HCT116 (cell line): ENCODE results near the gene USP21. TPM values are rescaled to one million over a fixed set of nuclear protein-coding genes. Genes with fewer than 3 reads are reported as not detected.

Source experiments
- ATAC-seq: fragments of 200-7000 bp; cut with Tn5 transposase; 2 replicates; pipeline ENCODE4 v1.9.1; 2020; ENCODE audit warnings: mild to moderate bottlenecking, moderate library complexity
- BruUV-seq: library from RNA; stranded (reverse); fragments of 400-500 nt; replicated peaks from 2 replicates; lab custom pipeline; 2021; lab: Mats Ljungman, UMichigan
- CTCF ChIA-PET: fragments of 300-600 bp; sonication (Branson Sonifier 250); formaldehyde crosslinking; loops from one replicate; lab custom pipeline; 2021; ENCODE audit warnings: antibody characterized with exemption; lab: Charles Lee
- POLR2A ChIA-PET: fragments of 300-600, 350-600 bp; sonication (Branson Sonifier 250); formaldehyde crosslinking; loops from one replicate; lab custom pipeline; 2021; ENCODE audit warnings: antibody characterized with exemption; lab: Charles Lee
- RAD21 ChIA-PET, 2 experiments: fragments of 300-600 bp; sonication (Branson Sonifier 250); formaldehyde crosslinking; loops; one replicate each; lab custom pipeline; 2023; ENCODE audit warnings: low total read pairs in 2 of 2; ENCODE audit not compliant: uncharacterized antibody in 2 of 2, unreplicated experiment in 2 of 2, low non-redundant PET in 1 of 2; lab: Charles Lee
- DNase-seq: peaks from one replicate; pipeline ENCODE4 v3.0.0-alpha.2; 2010; ENCODE audit warnings: low read depth, low spot score
- H2AFZ ChIP-seq: fragments of 200-600 bp; shearing (Covaris generic), sonication (generic); 2 replicates; pipeline ENCODE4 v1.6.1; 2017; ENCODE audit warnings: low read depth, mixed run types, mixed read lengths, antibody characterized with exemption, low read length; ENCODE audit not compliant: poor library complexity, severe bottlenecking
- H3K27ac ChIP-seq: 2 replicates; pipeline ENCODE4 v1.5.1; 2012; ENCODE audit warnings: low read depth, low read length
- H3K27me3 ChIP-seq: fragments of 200-600 bp; sonication (generic); 2 replicates; pipeline ENCODE4 v1.6.1; 2016; ENCODE audit warnings: mixed run types, low read length, mixed read lengths; ENCODE audit not compliant: insufficient read depth
- H3K36me3 ChIP-seq, 2 experiments: fragments of 200-500 bp in 1 of 2; fragments of 200-600 bp in 1 of 2; sonication (Bioruptor generic) in 1 of 2; sonication (generic) in 1 of 2; 2 replicates each; pipeline versions ENCODE4 v1.5.1 to v1.6.1; 2014 to 2016; ENCODE audit warnings: low read length in 2 of 2, inconsistent platforms in 1 of 2, mixed read lengths in 1 of 2, mixed run types in 1 of 2; ENCODE audit not compliant: insufficient read depth in 2 of 2, control insufficient read depth in 1 of 2
- H3K4me1 ChIP-seq, 2 experiments: fragments of 200-600 bp in 1 of 2; sonication (generic) in 1 of 2; 2 replicates each; pipeline versions ENCODE4 v1.5.1 to v1.6.1; 2012 to 2017; ENCODE audit warnings: low read length in 2 of 2, inconsistent platforms in 1 of 2, mild to moderate bottlenecking in 1 of 2, mixed read lengths in 1 of 2, mixed run types in 1 of 2, moderate library complexity in 1 of 2; ENCODE audit not compliant: insufficient read depth in 2 of 2, control insufficient read depth in 1 of 2
- H3K4me2 ChIP-seq: fragments of 200-600 bp; sonication (generic); 2 replicates; pipeline ENCODE4 v1.6.1; 2017; ENCODE audit warnings: mixed run types, low read length, mixed read lengths
- H3K4me3 ChIP-seq, 2 experiments: fragments of 200-600 bp in 1 of 2; sonication (generic) in 1 of 2; replicated peaks in 1 of 2; 2 replicates each; pipeline ENCODE4 v1.5.1; 2011 to 2016; ENCODE audit warnings: low read length in 2 of 2, control low read depth in 1 of 2, low read depth in 1 of 2, mild to moderate bottlenecking in 1 of 2, mixed read lengths in 1 of 2, mixed run types in 1 of 2
- H3K79me2 ChIP-seq: fragments of 200-600 bp; sonication (generic); 2 replicates; pipeline ENCODE4 v1.6.1; 2017; ENCODE audit warnings: mild to moderate bottlenecking, mixed run types, low read length, moderate library complexity, mixed read lengths; ENCODE audit not compliant: insufficient read depth
- H3K9ac ChIP-seq: fragments of 200-600 bp; sonication (generic); 2 replicates; pipeline ENCODE4 v1.6.1; 2016; ENCODE audit warnings: low read length, mixed read lengths
- H3K9me2 ChIP-seq: fragments of 200-600 bp; sonication (generic), shearing (Covaris generic); 2 replicates; pipeline ENCODE4 v1.6.1; 2017; ENCODE audit warnings: mixed run types, mild to moderate bottlenecking, moderate library complexity; ENCODE audit not compliant: insufficient read depth
- H3K9me3 ChIP-seq, 2 experiments: fragments of 200-500 bp in 1 of 2; fragments of 200-600 bp in 1 of 2; sonication (Bioruptor generic) in 1 of 2; sonication (generic) in 1 of 2; 2 replicates each; pipeline ENCODE4 v1.6.1; 2014 to 2017; ENCODE audit warnings: low read length in 2 of 2, mixed read lengths in 2 of 2, inconsistent platforms in 1 of 2, low read depth in 1 of 2, mild to moderate bottlenecking in 1 of 2, mixed run types in 1 of 2, moderate library complexity in 1 of 2; ENCODE audit not compliant: control insufficient read depth in 1 of 2, insufficient read depth in 1 of 2
- H4K20me1 ChIP-seq: fragments of 200-600 bp; sonication (generic), shearing (Covaris generic); 2 replicates; pipeline ENCODE4 v1.6.1; 2017; ENCODE audit warnings: mixed run types, mild to moderate bottlenecking, moderate library complexity; ENCODE audit not compliant: insufficient read depth
- CBX3 ChIP-seq: IDR thresholded peaks from 2 replicates; pipeline ENCODE4 v1.6.1; 2012; ENCODE audit warnings: low read depth
- CEBPB ChIP-seq: IDR thresholded peaks from 2 replicates; pipeline ENCODE4 v1.6.1; 2012; ENCODE audit warnings: low read depth
- EZH2 ChIP-seq: fragments of 200-600 bp; sonication (generic); IDR thresholded peaks from 2 replicates; pipeline ENCODE4 v1.6.1; 2017; ENCODE audit warnings: antibody characterized with exemption, mixed run types
- EZH2phosphoT487 ChIP-seq: fragments of 200-600 bp; IDR thresholded peaks from 2 replicates; pipeline ENCODE4 v1.6.1; 2018; ENCODE audit warnings: antibody characterized with exemption, borderline replicate concordance
- FOSL1 ChIP-seq: IDR thresholded peaks from 2 replicates; pipeline ENCODE4 v1.6.1; 2012; ENCODE audit warnings: low read depth
- SRF ChIP-seq: IDR thresholded peaks from 2 replicates; pipeline ENCODE4 v1.6.1; 2012; ENCODE audit warnings: low read depth
- TCF7L2 ChIP-seq: IDR thresholded peaks from 2 replicates; pipeline ENCODE4 v1.7.0; 2011; ENCODE audit warnings: borderline replicate concordance, inconsistent platforms; ENCODE audit not compliant: insufficient read depth, insufficient read length; ENCODE audit errors: extremely low read depth
- ZNF274 ChIP-seq: fragments of 200-500 bp; sonication (Bioruptor generic); IDR thresholded peaks from 2 replicates; pipeline ENCODE4 v1.6.1; 2014; ENCODE audit warnings: mild to moderate bottlenecking, low read depth, low read length, inconsistent platforms
- intact Hi-C: fragments of 100-400 bp; cut with micrococcal nuclease; formaldehyde crosslinking; loops from 2 replicates; pipeline ENCODE4 v1.10.0; 2022
- total RNA-seq: library from RNA; stranded (reverse); gene quantifications from one replicate; pipeline ENCODE4 v1.2.1, GENCODE V29; 2021; ENCODE audit not compliant: unreplicated experiment
- TF ChIP-seq, protein P1 (sequence below): IDR thresholded peaks from 2 replicates; pipeline ENCODE4 v1.6.1; 2012

The USP21 gene
- total RNA-seq, 1 experiment from 2014 or later: 22.1 TPM

DNA sequence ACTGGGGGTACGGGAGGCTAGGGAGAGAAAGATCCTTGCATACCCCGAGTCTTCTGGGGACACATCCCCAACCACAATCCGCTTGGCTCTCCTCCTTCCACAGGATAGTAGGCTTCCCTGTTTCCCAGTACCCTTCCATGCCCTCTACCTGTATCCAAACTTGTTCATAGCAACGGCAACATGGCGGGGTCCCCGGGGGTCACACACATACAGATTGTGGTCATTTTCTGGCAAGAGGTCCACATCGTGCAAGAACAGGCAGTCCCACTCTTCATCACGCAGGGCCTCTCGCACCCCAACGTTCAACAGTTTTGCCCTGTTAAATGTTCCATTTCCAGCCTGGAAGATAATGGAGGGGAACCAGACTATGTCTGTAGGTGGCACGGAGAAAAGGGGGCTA is 14.4 kb downstream of the USP21 start:
- CTCF ChIA-PET: no interaction called here
- BruUV-seq: no TSS peak
- peaks cover 10 to 19% of the 10 kb centered on the region in 2 experiments; a peak in 3 of 4 replicates for H3K4me1 ChIP-seq
- no peak for TF ChIP-seq CBX3
- TF ChIP-seq, protein P1, sequence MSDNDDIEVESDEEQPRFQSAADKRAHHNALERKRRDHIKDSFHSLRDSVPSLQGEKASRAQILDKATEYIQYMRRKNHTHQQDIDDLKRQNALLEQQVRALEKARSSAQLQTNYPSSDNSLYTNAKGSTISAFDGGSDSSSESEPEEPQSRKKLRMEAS: no peak
- TF ChIP-seq CEBPB: no peak
- no peak for TF ChIP-seq SRF
- no peak for TF ChIP-seq EZH2
- no peak for TF ChIP-seq ZNF274
- TF ChIP-seq FOSL1: no peak
- TF ChIP-seq EZH2phosphoT487: no peak
- no peak for TF ChIP-seq TCF7L2
- intact Hi-C loops: no loop called here
- POLR2A ChIA-PET: no interaction called here
- no peaks in the 10 kb centered on the region for H4K20me1 ChIP-seq
- no peaks in the 10 kb centered on the region for H3K9me2 ChIP-seq
- no peaks in the 10 kb centered on the region for H3K27me3 ChIP-seq
- RAD21 ChIA-PET: no interaction called here
- no peak overlapping the region for H2AFZ ChIP-seq
- no peaks in the 10 kb centered on the region for H3K9me3 ChIP-seq
- no peak overlapping the region for H3K9ac ChIP-seq
- H3K4me2 ChIP-seq: no peak overlapping the region
- no peak overlapping the region for H3K27ac ChIP-seq
- peaks cover 21 to 38% of the 10 kb centered on the region in 2 experiments; a peak in 3 of 4 replicates for H3K36me3 ChIP-seq
- ATAC-seq (no peak), DNase-seq (no peak)
- H3K79me2 ChIP-seq: peaks cover 17% of the 10 kb centered on the region
- no peak overlapping the region for H3K4me3 ChIP-seq

DNA sequence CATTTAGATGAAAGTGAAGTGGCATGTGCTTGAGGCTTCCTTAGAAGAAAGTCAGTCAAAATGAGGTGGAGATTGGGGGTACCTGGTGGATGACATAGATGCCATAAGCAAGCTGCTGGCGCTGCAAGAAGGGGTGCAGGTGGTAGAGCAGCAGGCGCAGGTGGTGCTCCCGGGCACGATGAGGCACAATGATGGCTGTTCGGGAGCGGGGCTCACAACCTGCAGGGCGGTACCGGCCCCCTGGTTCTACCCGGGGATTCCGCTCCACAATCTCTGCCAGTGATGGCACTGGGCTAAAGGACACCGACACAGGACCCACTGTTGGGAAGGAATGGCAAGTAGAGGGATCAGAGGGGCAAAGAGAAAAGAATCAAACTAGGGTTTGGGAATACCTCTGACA is 15.6 kb downstream of the USP21 start:
- DNase-seq: no peak
- Histone ChIP-seq H3K9ac (no peak overlapping the region), H3K79me2 (peaks cover 17% of the 10 kb centered on the region), H3K4me2 (no peak overlapping the region), H3K9me2 (no peaks in the 10 kb centered on the region), H3K27me3 (no peaks in the 10 kb centered on the region), H4K20me1 (no peaks in the 10 kb centered on the region), H3K4me1 (peaks cover 10 to 19% of the 10 kb centered on the region in 2 experiments; a peak in 3 of 4 replicates), H3K4me3 (no peak overlapping the region), H3K36me3 (peaks cover 21 to 38% of the 10 kb centered on the region in 2 experiments; a peak in 3 of 4 replicates), H3K9me3 (no peaks in the 10 kb centered on the region), H2AFZ (no peak overlapping the region), H3K27ac (no peak overlapping the region)
- intact Hi-C loops: no loop called here
- no TSS peak for BruUV-seq
- ChIA-PET RAD21 (no interaction called here), POLR2A (no interaction called here), CTCF (no interaction called here)
- TF ChIP-seq CEBPB: no peak
- TF ChIP-seq EZH2: no peak
- no peak for ATAC-seq
